Peyer's patch (tissue), 4 donors: ENCODE measurements around the gene HSBP1L1. TPM values are rescaled to one million over a fixed set of nuclear protein-coding genes. Genes with fewer than 3 reads are reported as not detected.
A peak's percentile ranks its signal among the peaks of the same experiment; 100 is the strongest.
"Not testable (repeated sequence)": the region's sequence is repeated elsewhere in the genome, so short reads cannot be mapped to it uniquely, and the experiment has no call there.

Experiments
- DNase-seq, 3 donors: peaks; one replicate each; pipeline ENCODE4 v3.0.0-alpha.2; 2017 to 2019
- H3K27ac ChIP-seq, 4 donors: fragments of 200-600 bp; sonication (generic); one replicate each; pipeline ENCODE4 v1.5.1; 2016 to 2019
- H3K27me3 ChIP-seq, 2 donors: fragments of 200-600 bp; sonication (generic); one replicate each; pipeline ENCODE4 v1.5.1; 2019
- H3K36me3 ChIP-seq, 3 donors: fragments of 200-600 bp; sonication (generic); one replicate each; pipeline ENCODE4 v1.5.1; 2016 to 2019
- H3K4me1 ChIP-seq, 4 donors: fragments of 200-600 bp; sonication (generic); one replicate each; pipeline ENCODE4 v1.5.1; 2016 to 2019
- H3K4me3 ChIP-seq, 4 donors: fragments of 200-600 bp; sonication (generic); 1 replicate in 3 of 4; 2 replicates in 1 of 4; pipeline ENCODE4 v1.5.1; 2016 to 2019; ENCODE audit warnings: mild to moderate bottlenecking in 1 of 4
- H3K9me3 ChIP-seq, 4 donors: fragments of 200-600 bp; sonication (generic); one replicate each; pipeline ENCODE4 v1.5.1; 2016 to 2019; ENCODE audit warnings: mild to moderate bottlenecking in 1 of 4
- CTCF ChIP-seq, 6 experiments: fragments of 450-650 bp in 4 of 6; fragments of 200-600 bp in 2 of 6; sonication (generic) in 1 of 6; IDR thresholded peaks; one replicate each; pipeline ENCODE4 v1.5.1; 2017 to 2019; ENCODE audit warnings: antibody characterized with exemption in 6 of 6, mild to moderate bottlenecking in 3 of 6, moderate library complexity in 1 of 6
- POLR2A ChIP-seq, 2 donors: fragments of 450-650 bp; IDR thresholded peaks; one replicate each; pipeline ENCODE4 v1.5.1; 2017; ENCODE audit warnings: antibody characterized with exemption in 2 of 2, mild to moderate bottlenecking in 2 of 2, moderate library complexity in 2 of 2
- total RNA-seq, 4 donors: library from RNA; depleted of rRNA; stranded (reverse); fragments of >200 nt; gene quantifications; one replicate each; pipeline ENCODE4 v1.1.0, GENCODE V29; 2016

Gene HSBP1L1
- total RNA-seq, 4 donors from 2014 or later: 14.9 to 64.9 (median 47.8) TPM

GRCh38 chr18:80004600-80005342 is 40.3 kb downstream of the HSBP1L1 start:
- Histone ChIP-seq H3K36me3 (no peaks in the 10 kb centered on the region), H3K4me1 (no peaks in the 10 kb centered on the region), H3K9me3 (peaks cover 0 to 16% (median 6%) of the 10 kb centered on the region in 4 donors), H3K4me3 (no peak overlapping the region), H3K27me3 (no peaks in the 10 kb centered on the region), H3K27ac (no peak overlapping the region)
- TF ChIP-seq POLR2A (IDR thresholded peaks at IDR 0.05): no peak
- peak in 1 of 3 donors; percentile 34 for DNase-seq

GRCh38 chr18:80006724-80007123 is 42.3 kb downstream of the HSBP1L1 start:
- DNase-seq: no peak
- Histone ChIP-seq H3K27me3 (no peaks in the 10 kb centered on the region), H3K36me3 (no peaks in the 10 kb centered on the region), H3K9me3 (peaks cover 0 to 2% (median 0%) of the 10 kb centered on the region in 4 donors), H3K4me3 (no peak overlapping the region), H3K4me1 (no peaks in the 10 kb centered on the region), H3K27ac (no peak overlapping the region)
- no peak for TF ChIP-seq POLR2A (IDR thresholded peaks at IDR 0.05)
- TF ChIP-seq CTCF (IDR thresholded peaks at IDR 0.05): no peak

DNA sequence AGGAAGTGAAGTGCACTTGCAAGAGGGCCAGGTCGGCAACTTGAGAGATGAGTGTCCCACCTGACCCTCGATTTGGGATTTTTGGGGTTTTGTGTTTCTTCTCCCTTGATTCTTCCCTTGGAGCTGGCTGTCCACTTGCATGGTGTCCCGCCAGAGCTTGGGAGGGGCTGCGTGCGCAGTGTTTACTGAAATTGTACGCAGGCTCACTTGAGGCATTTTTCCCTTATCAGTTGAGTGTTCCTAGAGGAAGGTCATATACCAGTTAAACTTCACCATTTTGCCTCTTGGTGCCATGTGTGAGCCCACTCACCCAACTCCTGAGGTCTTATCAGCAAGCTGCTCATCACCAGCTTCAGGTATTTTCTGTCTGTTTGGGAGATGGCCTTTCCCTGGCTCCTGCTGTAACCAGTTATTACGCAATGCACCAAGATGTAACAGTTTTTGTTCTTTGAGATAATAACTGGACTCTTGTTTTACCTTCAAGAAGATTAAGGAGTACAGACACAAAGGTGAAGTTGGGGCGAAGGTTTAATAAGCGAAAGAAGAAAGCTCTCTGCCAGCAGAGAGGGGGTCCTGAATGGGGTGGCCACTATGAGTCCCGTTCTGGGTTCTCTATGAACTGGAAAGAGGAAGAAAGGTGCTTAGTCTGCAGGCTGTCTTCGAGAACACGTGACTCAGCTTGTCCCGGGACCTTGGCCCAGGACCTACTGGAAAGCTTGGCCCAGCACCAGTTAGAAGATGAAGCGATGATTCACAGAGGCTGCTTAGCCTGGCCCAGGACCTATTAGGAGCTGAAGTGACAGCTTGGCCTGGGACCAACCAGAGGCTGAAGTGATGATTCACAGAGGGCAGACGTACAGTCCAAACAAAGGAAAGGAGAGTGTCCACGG is 45.5 kb downstream of the HSBP1L1 start:
- no peak for DNase-seq
- Histone ChIP-seq H3K27ac (peak overlapping the region in 1 of 4 donors; percentile 61), H3K9me3 (peaks cover 0 to 6% (median 0%) of the 10 kb centered on the region in 4 donors), H3K27me3 (no peaks in the 10 kb centered on the region), H3K4me1 (no peaks in the 10 kb centered on the region), H3K4me3 (no peak overlapping the region), H3K36me3 (no peaks in the 10 kb centered on the region)
- TF ChIP-seq POLR2A (IDR thresholded peaks at IDR 0.05): no peak

GRCh38 chr18:80010551-80010906 is 46.1 kb downstream of the HSBP1L1 start:
- no peak for DNase-seq
- TF ChIP-seq CTCF (IDR thresholded peaks at IDR 0.05) (no peak), POLR2A (IDR thresholded peaks at IDR 0.05) (no peak)
- Histone ChIP-seq H3K4me3 (no peak overlapping the region), H3K4me1 (no peaks in the 10 kb centered on the region), H3K9me3 (peaks cover 0 to 6% (median 0%) of the 10 kb centered on the region in 4 donors), H3K36me3 (no peaks in the 10 kb centered on the region), H3K27me3 (no peaks in the 10 kb centered on the region), H3K27ac (peak overlapping the region in 1 of 4 donors; percentile 61)

DNA sequence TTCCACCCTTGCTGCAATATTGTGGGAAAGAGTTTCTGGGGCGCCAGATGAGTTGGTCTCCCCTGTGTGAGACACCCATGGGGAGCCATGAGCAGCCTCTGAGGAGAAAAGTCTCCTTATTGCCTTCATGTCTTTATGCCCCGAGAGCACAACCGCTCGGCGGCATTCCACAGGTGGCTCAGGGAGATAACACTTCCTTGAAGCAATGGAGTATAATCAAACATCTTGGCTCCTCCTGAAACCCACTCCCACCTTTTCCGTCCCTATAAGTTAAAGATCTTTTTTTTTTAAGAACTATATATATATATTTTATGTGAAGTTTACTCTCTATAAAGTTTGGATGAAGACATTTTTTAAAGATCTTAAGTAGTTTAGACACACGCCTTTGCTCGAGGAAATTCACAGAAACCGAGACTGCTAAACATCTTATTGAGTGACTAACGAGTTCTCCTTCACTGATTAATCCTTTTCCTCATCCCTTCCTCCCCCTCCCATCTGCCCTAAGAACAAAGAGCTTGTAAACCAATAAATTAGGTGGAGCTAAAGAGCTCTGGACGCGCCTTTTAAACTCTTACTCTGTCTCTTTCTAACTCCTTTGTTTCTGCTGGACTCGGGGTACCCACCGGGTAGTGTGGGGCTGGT is 47.2 kb downstream of the HSBP1L1 start:
- not testable (repeated sequence) for H3K4me3 ChIP-seq, H3K27me3 ChIP-seq, DNase-seq, H3K9me3 ChIP-seq, H3K27ac ChIP-seq, H3K4me1 ChIP-seq, H3K36me3 ChIP-seq

- peaks cover 0 to 6% (median 0%) of the 10 kb centered on the region in 4 donors for H3K9me3 ChIP-seq
- no peaks in the 10 kb centered on the region for H3K27me3 ChIP-seq
- H3K4me3 ChIP-seq: no peak overlapping the region
Observed at GRCh38 chr18:80012714-80013113, 48.3 kb downstream of the HSBP1L1 start.

More at GRCh38 chr18:80012714-80013113, 48.3 kb downstream of the HSBP1L1 start:
- DNase-seq: no peak
- no peaks in the 10 kb centered on the region for H3K4me1 ChIP-seq
- H3K27ac ChIP-seq: no peak overlapping the region
- no peaks in the 10 kb centered on the region for H3K36me3 ChIP-seq
- TF ChIP-seq CTCF (IDR thresholded peaks at IDR 0.05) (no peak), POLR2A (IDR thresholded peaks at IDR 0.05) (no peak)

Other genes starting within 250 kb of the HSBP1L1 start
- gene KCNG2, start 166.7 kb upstream of the HSBP1L1 start, total RNA-seq: 1 to 10 TPM in 3 of 4 donors, not detected in 1; 2.3 to 3.8 (median 3.2) TPM
- 10 to 100 TPM; 28.0 to 41.4 (median 34.9) TPM for gene SLC66A2, start 13.0 kb upstream of the HSBP1L1 start, total RNA-seq
- gene TXNL4A, start 23.9 kb downstream of the HSBP1L1 start, total RNA-seq: 10 to 100 TPM; 14.0 to 44.5 (median 19.4) TPM
- gene RBFA, start 69.8 kb downstream of the HSBP1L1 start, total RNA-seq: 10 to 100 TPM in 2 of 4 donors, 1 to 10 TPM in 2; 2.5 to 20.8 (median 13.6) TPM
- 10 to 100 TPM; 18.9 to 26.7 (median 24.0) TPM for gene ADNP2, start 144.6 kb downstream of the HSBP1L1 start, total RNA-seq